ENCODE measurements around the gene MAST2.
A peak's percentile ranks its signal among the peaks of the same experiment; 100 is the strongest.

Gene MAST2

DNA sequence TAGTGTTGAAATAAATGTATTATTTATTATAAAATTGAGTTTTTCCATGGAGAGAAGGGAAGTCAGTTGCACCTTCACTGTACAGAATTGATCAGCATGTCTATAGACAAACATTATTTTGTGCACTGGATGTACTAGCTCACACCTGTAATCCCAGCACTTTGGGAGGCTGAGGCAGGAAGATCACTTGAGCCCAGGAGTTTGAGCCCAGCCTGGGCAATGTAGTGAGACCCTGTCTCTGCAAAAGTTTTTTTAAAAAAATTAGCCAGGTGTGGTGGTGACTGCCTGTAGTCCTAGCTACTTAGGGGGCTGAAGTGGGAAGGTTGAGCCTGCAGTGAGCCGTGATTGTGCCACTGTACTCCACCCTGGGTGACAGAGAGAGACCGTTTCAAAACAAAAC is 87.7 kb downstream of the MAST2 start:
- Mint-ChIP-seq H3K27me3 (no peaks in the 10 kb centered on the region), H3K4me3 (no peak overlapping the region)

DNA sequence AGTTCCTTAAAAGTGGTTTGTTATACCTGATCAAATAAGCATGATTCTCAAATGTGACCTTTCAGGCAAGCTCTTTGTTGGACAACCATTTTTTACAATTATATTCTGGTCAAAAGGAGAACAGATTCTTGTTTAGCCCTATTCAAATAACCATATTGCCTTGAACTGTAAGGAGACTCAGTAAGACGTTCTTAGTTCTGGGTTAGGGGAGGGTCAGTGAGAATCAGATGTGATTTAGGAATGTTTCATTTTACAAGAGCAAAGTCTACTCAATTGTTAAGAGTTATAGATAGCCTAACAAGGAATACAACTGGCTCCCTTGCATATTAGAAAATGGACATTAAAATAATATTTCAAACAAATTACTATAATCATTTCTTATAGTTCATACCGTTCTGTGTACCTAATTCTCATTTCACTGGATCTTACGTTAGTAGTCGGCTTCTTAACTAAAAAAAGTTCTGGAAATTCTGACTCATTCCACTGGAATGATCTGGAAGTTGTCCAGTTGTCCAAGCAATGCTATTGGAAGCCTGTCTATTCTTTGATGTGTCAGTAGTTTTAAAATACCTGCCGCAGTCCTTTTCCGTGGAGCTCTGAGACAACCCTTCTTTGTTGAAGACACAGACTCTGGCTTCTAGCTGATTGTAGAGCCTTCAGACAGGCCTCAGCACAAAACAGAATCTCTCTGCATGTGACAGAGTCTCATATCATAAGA is 88.8 kb downstream of the MAST2 start:
- DNase-seq = no peak
- ATAC-seq = no peak
- Mint-ChIP-seq H3K4me3 (no peak overlapping the region), H3K27ac (no peak overlapping the region), H3K4me1 (peaks cover 9% of the 10 kb centered on the region), H3K27me3 (no peaks in the 10 kb centered on the region), H3K9me3 (no peaks in the 10 kb centered on the region)

More for the DNA sequence above, 87.7 kb downstream of the MAST2 start:
- Mint-ChIP-seq H3K27ac (no peak overlapping the region), H3K9me3 (no peaks in the 10 kb centered on the region), H3K4me1 (peaks cover 18% of the 10 kb centered on the region)
- no peak for DNase-seq
- ATAC-seq = no peak

DNA sequence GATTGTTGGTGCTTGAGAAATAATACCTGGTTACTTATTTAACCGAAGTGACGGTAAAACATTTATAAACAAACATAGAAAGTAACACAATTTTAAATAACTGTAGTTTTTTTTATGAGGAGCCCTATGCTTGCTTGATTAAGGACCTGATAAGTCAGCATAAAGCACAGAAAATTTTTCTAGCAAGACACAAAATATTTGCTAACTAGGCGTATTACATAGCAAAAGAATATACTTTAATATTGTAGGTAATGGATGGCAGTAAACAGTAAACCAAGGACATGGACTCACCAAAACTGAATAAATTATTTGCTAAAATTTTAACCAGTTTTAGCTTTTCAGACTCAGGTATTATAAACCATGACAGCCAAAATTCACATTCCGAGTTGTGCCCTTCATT is 90.9 kb downstream of the MAST2 start:
- ATAC-seq (no peak), DNase-seq (no peak)
- H3K4me3 Mint-ChIP-seq = no peak overlapping the region
- H3K9me3 Mint-ChIP-seq = no peaks in the 10 kb centered on the region
- H3K27ac Mint-ChIP-seq = no peak overlapping the region
- no peaks in the 10 kb centered on the region for H3K27me3 Mint-ChIP-seq
- no peaks in the 10 kb centered on the region for H3K4me1 Mint-ChIP-seq

DNA sequence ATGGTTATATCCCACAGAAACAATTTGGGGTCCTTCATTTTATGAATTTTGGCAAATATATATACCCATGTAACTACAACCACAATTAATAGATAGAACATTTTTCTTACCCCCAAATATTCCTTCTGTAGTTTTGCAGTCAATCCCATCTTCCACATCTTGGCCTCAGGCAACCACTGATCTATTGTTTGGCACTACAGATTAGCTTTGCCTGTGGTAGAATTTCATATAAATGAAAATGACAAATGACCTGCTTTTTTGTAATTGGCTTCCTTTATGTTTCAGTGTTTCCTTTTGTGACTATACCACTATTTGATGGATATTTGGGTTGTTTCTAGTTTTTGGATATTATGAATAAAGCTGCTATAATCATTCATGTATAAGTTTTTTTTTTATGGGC is 91.5 kb downstream of the MAST2 start:
- Mint-ChIP-seq H3K4me1 (no peaks in the 10 kb centered on the region), H3K4me3 (no peak overlapping the region)

DNA sequence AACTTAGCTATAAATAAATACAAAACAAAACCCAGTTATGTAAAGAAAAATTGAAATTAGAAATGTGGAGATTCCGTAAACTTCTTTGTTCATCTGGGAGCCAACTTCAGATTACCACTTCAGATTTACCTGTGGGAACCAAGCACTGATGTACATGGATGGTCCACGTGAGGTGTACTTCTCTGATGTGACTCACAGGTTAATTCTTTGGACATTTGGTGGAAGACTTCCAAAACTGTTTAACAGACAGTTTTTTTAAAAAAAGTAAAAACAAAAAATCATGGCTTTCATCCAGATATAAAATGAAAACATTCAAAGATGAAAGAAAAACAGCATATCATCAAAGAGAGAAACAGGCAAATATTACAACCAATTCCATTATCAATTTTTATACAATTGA is 92.0 kb downstream of the MAST2 start:
- DNase-seq (no peak), ATAC-seq (no peak)
- no peaks in the 10 kb centered on the region for H3K9me3 Mint-ChIP-seq
- no peak overlapping the region for H3K4me3 Mint-ChIP-seq
- no peaks in the 10 kb centered on the region for H3K4me1 Mint-ChIP-seq
- H3K27me3 Mint-ChIP-seq = no peaks in the 10 kb centered on the region
- H3K27ac Mint-ChIP-seq = no peak overlapping the region

More for the DNA sequence above, 91.5 kb downstream of the MAST2 start:
- ATAC-seq (no peak), DNase-seq (no peak)
- Mint-ChIP-seq H3K27ac (no peak overlapping the region), H3K27me3 (no peaks in the 10 kb centered on the region), H3K9me3 (no peaks in the 10 kb centered on the region)

DNA sequence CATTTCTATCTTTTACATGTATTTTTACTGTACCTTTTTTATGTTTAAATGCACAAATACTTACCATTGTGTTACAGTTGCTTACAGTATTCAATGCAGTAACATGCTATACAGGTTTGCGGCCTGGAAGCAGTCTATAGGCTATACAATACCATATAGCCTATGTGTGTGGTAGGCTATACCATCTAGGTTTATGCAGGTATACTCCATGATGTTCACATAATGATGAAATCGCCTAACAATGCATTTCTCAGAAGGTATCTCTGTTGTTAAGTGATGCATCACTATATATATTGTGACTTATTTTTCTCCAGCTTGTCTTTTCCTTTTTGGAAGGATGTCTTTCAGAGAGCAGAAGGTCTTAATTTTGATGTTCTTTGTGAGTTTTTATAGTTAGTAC is 103.5 kb downstream of the MAST2 start:
- Mint-ChIP-seq H3K4me3 (no peak overlapping the region), H3K9me3 (peaks cover 0 to 3% of the 10 kb centered on the region in 2 donors), H3K4me1 (no peaks in the 10 kb centered on the region), H3K27ac (no peak overlapping the region), H3K27me3 (no peaks in the 10 kb centered on the region)
- no peak for ATAC-seq
- DNase-seq = no peak

DNA sequence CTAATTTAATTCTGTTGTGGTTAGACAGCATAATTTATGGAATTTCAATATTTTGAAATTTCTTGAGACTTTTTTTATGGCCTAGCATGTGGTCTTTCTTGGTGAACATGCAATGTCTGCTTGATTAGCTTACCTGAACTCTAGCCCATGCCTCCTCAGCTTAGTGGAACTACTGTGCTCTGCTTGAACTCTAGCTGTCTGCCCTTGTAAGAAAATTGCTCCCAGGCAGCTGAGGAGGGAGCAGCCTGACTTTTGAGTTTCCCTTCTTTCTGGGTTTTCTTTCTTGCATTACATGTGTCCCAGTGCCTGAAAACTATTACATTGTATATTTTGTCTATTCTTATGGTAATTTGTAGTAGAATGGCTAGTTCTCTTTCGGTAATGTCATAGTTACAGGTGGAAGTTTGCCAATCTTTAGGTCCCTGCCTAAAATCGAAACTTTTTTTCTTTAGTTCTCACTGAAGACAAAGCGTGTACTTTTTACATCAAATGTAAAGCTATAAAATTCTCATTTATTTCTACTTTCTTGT is 105.3 kb downstream of the MAST2 start:
- ATAC-seq (no peak), DNase-seq (no peak)
- H3K9me3 Mint-ChIP-seq = no peaks in the 10 kb centered on the region
- H3K27ac Mint-ChIP-seq = no peak overlapping the region
- no peaks in the 10 kb centered on the region for H3K4me1 Mint-ChIP-seq
- no peaks in the 10 kb centered on the region for H3K27me3 Mint-ChIP-seq
- no peak overlapping the region for H3K4me3 Mint-ChIP-seq

DNA sequence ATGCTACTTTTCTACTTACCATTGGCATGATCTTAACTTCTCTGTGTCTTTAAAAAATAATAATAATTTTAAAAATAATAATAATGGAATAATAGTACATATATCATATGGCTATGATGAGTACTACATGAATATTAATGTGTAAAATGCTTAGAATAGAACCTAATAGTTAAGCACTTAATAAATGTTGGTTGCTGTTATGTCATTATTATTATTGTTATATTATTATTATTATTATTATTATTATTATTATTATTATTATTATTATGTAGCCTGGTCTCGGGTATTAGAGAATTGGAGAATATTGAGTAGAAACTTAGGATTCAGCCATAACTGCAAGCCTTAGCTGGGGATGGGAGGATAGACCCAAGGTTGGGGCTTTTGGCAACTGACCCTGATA is 108.2 kb downstream of the MAST2 start:
- Mint-ChIP-seq H3K27me3 (no peaks in the 10 kb centered on the region), H3K27ac (no peak overlapping the region), H3K9me3 (no peaks in the 10 kb centered on the region), H3K4me1 (no peaks in the 10 kb centered on the region), H3K4me3 (no peak overlapping the region)
- no peak for DNase-seq
- ATAC-seq = no peak

DNA sequence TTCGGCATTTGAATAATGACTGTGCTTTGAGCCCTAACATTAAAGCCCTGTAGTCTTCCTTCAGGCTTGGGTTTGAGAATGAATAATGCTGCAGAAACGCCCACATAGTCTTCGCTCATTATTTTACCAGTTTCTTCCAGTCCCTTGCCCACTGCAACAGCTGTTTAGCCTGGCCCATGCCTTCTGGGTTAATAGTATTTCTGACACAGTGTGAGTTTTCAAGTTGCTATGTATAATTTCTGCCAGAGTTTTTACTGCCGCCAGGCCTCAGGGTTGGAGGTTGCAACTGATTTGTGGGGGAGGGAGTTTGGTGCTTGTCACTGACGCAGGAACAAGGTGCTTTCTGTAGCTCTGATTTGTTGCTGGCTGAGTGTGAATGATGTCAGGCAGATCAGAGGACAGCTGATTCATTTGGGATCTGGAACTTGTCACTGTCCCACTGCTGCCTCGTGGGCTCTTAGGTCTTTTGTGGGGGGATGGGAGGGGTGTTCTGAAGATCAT is 109.8 kb downstream of the MAST2 start:
- Mint-ChIP-seq H3K4me3 (no peak overlapping the region), H3K27ac (no peak overlapping the region), H3K4me1 (no peaks in the 10 kb centered on the region), H3K9me3 (no peaks in the 10 kb centered on the region), H3K27me3 (no peaks in the 10 kb centered on the region)
- DNase-seq = no peak
- peak; percentile 40 for ATAC-seq

DNA sequence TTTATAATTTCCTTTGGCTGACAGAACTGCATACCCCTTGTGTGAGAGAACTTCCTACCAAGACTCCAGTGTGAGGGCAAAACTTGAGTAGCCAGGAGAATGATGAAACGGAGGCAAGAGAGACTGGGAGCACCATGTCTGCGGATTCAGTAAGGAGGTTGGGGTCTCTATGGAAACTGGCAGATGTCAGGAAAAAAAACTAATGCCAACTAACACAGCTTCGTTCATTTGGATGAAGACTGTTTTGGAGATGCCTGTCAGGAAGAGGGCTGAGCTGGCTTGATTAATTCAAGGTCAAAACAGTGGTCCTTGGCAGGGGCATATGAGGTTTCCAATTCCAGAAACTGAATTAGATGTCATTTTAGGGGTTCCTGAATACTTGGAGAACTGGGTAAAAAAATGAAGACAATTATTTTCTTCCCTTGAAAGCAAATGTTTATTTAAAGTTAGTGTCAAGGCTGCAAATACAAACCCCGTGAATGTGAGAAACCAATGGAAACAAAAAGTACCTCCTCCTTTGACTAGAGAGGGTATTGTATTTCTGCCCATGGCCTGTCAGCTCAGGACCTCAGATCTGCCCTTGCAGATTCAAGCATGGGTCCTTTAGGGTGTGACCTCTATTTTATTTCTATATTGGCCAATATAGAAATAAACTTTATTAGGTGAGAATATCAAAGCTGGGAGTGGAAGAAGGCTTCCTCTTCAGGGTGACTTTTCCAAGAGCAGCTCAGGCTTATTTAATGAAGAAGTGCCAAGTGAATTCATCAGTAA is 110.5 kb downstream of the MAST2 start:
- DNase-seq = no peak
- Mint-ChIP-seq H3K27me3 (no peaks in the 10 kb centered on the region), H3K4me3 (no peak overlapping the region), H3K4me1 (no peaks in the 10 kb centered on the region), H3K27ac (no peak overlapping the region), H3K9me3 (no peaks in the 10 kb centered on the region)
- ATAC-seq = no peak

DNA sequence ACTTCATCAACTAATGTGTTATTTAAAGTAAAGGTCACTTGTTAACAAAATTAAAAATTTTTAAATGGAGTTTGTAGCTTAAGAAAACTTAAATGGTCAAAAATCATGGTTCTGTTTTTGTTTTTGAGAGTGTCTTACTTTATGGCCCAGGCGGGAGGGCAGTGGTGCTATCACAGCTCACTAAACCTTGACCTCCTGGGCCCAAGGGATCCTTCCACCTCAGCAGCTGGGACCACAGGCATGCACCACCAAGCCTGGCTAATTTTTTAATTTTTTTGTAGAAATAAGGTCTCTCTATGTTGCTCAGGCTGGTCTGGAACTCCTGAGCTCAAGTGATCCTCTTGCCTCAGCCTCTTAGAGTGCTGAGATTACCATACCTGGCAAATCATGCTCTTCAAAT is 111.4 kb downstream of the MAST2 start:
- Mint-ChIP-seq H3K27ac (no peak overlapping the region), H3K9me3 (no peaks in the 10 kb centered on the region), H3K27me3 (no peaks in the 10 kb centered on the region), H3K4me1 (no peaks in the 10 kb centered on the region), H3K4me3 (no peak overlapping the region)
- no peak for DNase-seq
- ATAC-seq = no peak

DNA sequence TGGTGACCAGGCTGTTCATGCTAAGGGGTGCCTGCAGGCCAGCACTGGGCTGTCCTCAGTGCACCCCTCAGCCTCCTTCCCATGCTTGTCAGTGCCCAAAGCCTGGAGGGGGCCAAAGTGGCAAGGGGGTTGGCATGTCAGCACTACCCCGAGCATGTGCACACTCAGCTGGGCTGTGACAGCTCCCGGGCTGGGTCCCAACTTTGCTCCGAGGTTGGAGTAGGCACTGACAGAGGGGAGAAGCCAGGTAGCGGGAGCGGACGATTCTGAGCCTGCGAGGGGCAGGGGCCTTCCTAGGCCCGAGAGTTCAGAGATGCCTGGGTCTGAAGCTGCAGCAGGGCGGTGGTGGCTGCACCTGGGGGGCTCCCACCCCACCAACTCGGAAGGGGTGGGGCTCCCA is 119.0 kb downstream of the MAST2 start:
- no peaks in the 10 kb centered on the region for H3K27me3 Mint-ChIP-seq
- DNase-seq (no peak), ATAC-seq (no peak)
- H3K27ac Mint-ChIP-seq = no peak overlapping the region
- H3K9me3 Mint-ChIP-seq = no peaks in the 10 kb centered on the region
- H3K4me3 Mint-ChIP-seq = no peak overlapping the region
- no peaks in the 10 kb centered on the region for H3K4me1 Mint-ChIP-seq

DNA sequence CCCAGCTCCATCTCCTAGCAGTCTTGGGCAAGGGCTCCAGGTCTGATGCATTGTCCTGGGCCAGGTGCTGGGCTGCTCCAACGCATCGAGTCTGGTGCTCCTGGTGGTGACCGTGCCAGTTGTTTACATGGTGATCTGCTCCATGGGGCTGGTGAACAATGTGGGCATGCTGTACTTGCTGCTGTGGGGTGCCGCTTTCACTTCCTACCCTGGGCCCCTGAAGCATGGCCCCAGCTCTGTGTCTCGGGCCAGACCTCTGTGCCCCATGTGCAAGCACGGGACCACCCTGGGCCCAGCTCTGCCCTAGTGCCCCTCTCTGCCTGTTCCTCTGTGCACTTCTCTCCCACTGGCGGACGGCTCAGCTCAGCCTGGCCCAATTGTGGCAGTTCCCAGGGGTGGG is 119.4 kb downstream of the MAST2 start:
- no peak for DNase-seq
- Mint-ChIP-seq H3K4me3 (no peak overlapping the region), H3K27me3 (no peaks in the 10 kb centered on the region), H3K4me1 (no peaks in the 10 kb centered on the region), H3K27ac (no peak overlapping the region), H3K9me3 (no peaks in the 10 kb centered on the region)
- ATAC-seq = no peak

DNA sequence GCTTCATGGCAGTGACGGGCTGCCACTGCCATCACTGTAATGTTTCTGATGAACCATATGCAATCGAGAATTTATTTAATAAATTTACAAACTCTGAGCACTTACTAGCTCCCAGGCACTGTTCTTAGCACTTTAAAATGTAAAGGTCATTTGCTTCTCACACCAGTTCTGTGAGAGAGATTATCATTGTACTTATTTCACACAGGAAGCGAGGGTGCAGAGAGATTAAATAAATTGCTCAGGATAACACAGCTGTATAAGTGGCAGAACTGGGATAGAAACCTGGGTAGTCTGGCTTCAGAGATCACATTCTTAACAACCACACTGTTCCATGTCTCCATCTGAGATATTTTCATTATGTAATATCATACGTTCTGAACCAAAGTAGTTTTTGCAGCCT is 119.9 kb downstream of the MAST2 start:
- no peak for DNase-seq
- Mint-ChIP-seq H3K27me3 (no peaks in the 10 kb centered on the region), H3K4me1 (no peaks in the 10 kb centered on the region), H3K4me3 (no peak overlapping the region), H3K9me3 (no peaks in the 10 kb centered on the region), H3K27ac (no peak overlapping the region)
- ATAC-seq = no peak

DNA sequence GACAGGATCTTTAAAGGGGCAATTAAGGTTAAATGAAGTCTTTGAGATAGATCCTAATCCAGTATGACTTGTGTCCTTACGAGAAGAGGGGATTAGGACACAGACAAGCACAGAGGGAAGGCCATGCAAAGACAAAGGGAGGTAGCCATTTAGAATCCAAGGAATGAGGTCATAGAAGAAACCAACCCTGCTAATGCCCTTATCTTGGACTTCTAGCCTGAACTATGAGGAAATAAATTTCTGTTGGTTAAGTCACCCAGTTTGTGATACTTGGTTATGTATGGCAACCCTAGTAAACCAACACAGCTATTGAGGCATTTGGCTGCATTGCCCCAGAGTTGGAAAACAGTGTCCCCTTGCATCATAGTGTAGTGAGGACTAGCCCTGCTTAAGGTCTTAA is 121.3 kb downstream of the MAST2 start:
- DNase-seq (no peak), ATAC-seq (no peak)
- Mint-ChIP-seq H3K27me3 (no peaks in the 10 kb centered on the region), H3K4me3 (no peak overlapping the region), H3K4me1 (peaks cover 11% of the 10 kb centered on the region), H3K9me3 (no peaks in the 10 kb centered on the region), H3K27ac (peak overlapping the region in 1 of 2 donors; percentile 70)

DNA sequence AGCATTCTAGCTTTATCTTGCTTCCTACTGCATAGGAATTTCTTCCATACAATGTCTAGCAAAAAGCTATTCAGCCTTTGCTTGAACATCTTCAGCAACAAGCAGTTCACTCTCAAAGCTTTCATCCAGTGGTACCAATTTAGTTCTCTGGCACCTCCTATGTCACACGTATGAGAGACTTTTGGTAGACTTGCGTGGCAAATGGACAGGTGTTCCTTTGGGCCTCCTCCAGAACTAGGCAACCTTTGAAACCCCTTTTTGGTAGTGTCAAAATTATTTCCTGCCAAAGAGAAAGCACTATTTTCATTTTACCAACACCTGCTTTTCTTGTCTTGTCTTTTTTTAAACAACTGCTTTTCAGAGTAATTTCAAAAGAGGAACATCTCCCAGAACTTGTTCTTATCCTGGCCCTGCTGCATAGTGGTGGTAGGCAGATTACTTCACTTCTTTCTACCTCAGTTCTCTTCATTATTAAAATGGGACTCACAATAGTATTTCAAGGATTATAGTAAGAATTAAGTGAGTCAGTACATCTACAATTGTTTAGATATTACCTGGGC is 122.4 kb downstream of the MAST2 start:
- DNase-seq (no peak), ATAC-seq (no peak)
- Mint-ChIP-seq H3K27ac (no peak overlapping the region), H3K4me3 (no peak overlapping the region), H3K27me3 (no peaks in the 10 kb centered on the region), H3K4me1 (peaks cover 11% of the 10 kb centered on the region), H3K9me3 (no peaks in the 10 kb centered on the region)

All from stimulated activated naive CD8-positive, alpha-beta T cell treated with anti-CD3 and anti-CD28 coated beads, Interleukin-15, amount 100 ng/mL, for 72 hours (primary cell).